DOHH2 (cell line): Measurements from ENCODE around the gene SCO2.

ENCODE experiments used
- H3F3A ChIP-seq: fragments of 200-600 bp; sonication (generic), shearing (Covaris generic); 2 replicates; pipeline ENCODE4 v1.6.0; 2016; ENCODE audit warnings: antibody characterized with exemption, mild to moderate bottlenecking; ENCODE audit not compliant: control insufficient read depth, insufficient read depth
- H3K27ac ChIP-seq: fragments of 200-600 bp; sonication (generic); 2 replicates; pipeline ENCODE4 v1.5.1; 2014; ENCODE audit warnings: low read depth, mild to moderate bottlenecking, low read length, moderate library complexity
- H3K27me3 ChIP-seq: fragments of 200-600 bp; sonication (generic); 2 replicates; pipeline ENCODE4 v1.6.1; 2014; ENCODE audit warnings: mild to moderate bottlenecking, low read length, mixed read lengths; ENCODE audit not compliant: control insufficient read depth
- H3K36me3 ChIP-seq: fragments of 200-600 bp; sonication (generic); 2 replicates; pipeline ENCODE4 v1.6.1; 2014; ENCODE audit warnings: mild to moderate bottlenecking, low read length, moderate library complexity, mixed read lengths; ENCODE audit not compliant: control insufficient read depth
- H3K4me1 ChIP-seq: fragments of 200-600 bp; sonication (generic); 2 replicates; pipeline ENCODE4 v1.6.1; 2014; ENCODE audit warnings: mild to moderate bottlenecking, low read length, mixed read lengths; ENCODE audit not compliant: control insufficient read depth
- H3K4me2 ChIP-seq: fragments of 200-600 bp; sonication (generic); 2 replicates; pipeline ENCODE4 v1.6.0; 2014; ENCODE audit warnings: mild to moderate bottlenecking, low read length, moderate library complexity
- H3K4me3 ChIP-seq: fragments of 200-600 bp; sonication (generic); 2 replicates; pipeline ENCODE4 v1.5.1; 2014; ENCODE audit warnings: mild to moderate bottlenecking, low read length, mixed read lengths
- H3K79me2 ChIP-seq: fragments of 200-600 bp; sonication (generic); 2 replicates; pipeline ENCODE4 v1.6.1; 2014; ENCODE audit warnings: mild to moderate bottlenecking, low read length, mixed read lengths; ENCODE audit not compliant: control insufficient read depth
- H3K9me2 ChIP-seq: fragments of 200-600 bp; sonication (generic); replicated peaks from 2 replicates; pipeline ENCODE4 v1.6.1; 2014; ENCODE audit warnings: mild to moderate bottlenecking, low read length, mixed read lengths; ENCODE audit not compliant: control insufficient read depth
- H3K9me3 ChIP-seq: fragments of 200-600 bp; sonication (generic); 2 replicates; pipeline ENCODE4 v1.6.1; 2014; ENCODE audit warnings: antibody characterized with exemption, low read length, mixed read lengths; ENCODE audit not compliant: control insufficient read depth, insufficient read depth
- H4K20me1 ChIP-seq: fragments of 200-600 bp; sonication (generic); 2 replicates; pipeline ENCODE4 v1.6.0; 2014; ENCODE audit warnings: low read depth, mild to moderate bottlenecking, antibody characterized with exemption, low read length, moderate library complexity; ENCODE audit not compliant: control insufficient read depth, insufficient read depth
- CTCF ChIP-seq: fragments of 200-600 bp; sonication (generic); IDR thresholded peaks from one replicate; pipeline ENCODE4 v1.5.1; 2014; ENCODE audit warnings: antibody characterized with exemption, mild to moderate bottlenecking, low read depth, low read length; ENCODE audit not compliant: poor library complexity, severe bottlenecking
- EZH2phosphoT487 ChIP-seq: fragments of 200-600 bp; sonication (generic); IDR thresholded peaks from 2 replicates; pipeline ENCODE4 v1.6.1; 2017; ENCODE audit warnings: borderline replicate concordance, mild to moderate bottlenecking, antibody characterized with exemption, low read length, moderate library complexity, mixed read lengths

Gene SCO2

GRCh38 chr22:50562523-50563412 is 37.4 kb upstream of the SCO2 start, which contains the start of gene SYCE3:
SYCE3 (minus strand) TSS chr22:50562919; CDS start chr22:50556405, 6,514 bp downstream.
- peaks cover 8% of the 10 kb centered on the region for H3K4me1 ChIP-seq
- H3F3A ChIP-seq: no peaks in the 10 kb centered on the region; the same call in 1 of the 2 replicates
- H3K27ac ChIP-seq: no peak within 1 kb of the TSS
- H3K9me2 ChIP-seq: no peaks in the 10 kb centered on the region
- H4K20me1 ChIP-seq: no peaks in the 10 kb centered on the region
- peaks cover 18% of the 10 kb centered on the region for H3K27me3 ChIP-seq
- TF ChIP-seq CTCF: peak; percentile 85
- no peak for TF ChIP-seq EZH2phosphoT487
- H3K79me2 ChIP-seq: no peaks in the 10 kb centered on the region
- H3K9me3 ChIP-seq: no peaks in the 10 kb centered on the region
- peak within 1 kb of the TSS; percentile 87 for H3K4me3 ChIP-seq
- H3K36me3 ChIP-seq: peaks cover 3% of the 10 kb centered on the region
- H3K4me2 ChIP-seq: peak within 1 kb of the TSS; percentile 100

- Histone ChIP-seq H4K20me1 (no peaks in the 10 kb centered on the region), H3K4me1 (peaks cover 8% of the 10 kb centered on the region), H3K9me3 (no peaks in the 10 kb centered on the region)
Measured at GRCh38 chr22:50561401-50562358, 36.3 kb upstream of the SCO2 start.

GRCh38 chr22:50560034-50560433 is 34.6 kb upstream of the SCO2 start:
- H3K27me3 ChIP-seq: peaks cover 22% of the 10 kb centered on the region
- TF ChIP-seq EZH2phosphoT487: no peak
- TF ChIP-seq CTCF: no peak
- H3K36me3 ChIP-seq: no peaks in the 10 kb centered on the region

More at GRCh38 chr22:50561401-50562358, 36.3 kb upstream of the SCO2 start:
- Histone ChIP-seq H3K27me3 (peaks cover 18% of the 10 kb centered on the region), H3F3A (no peaks in the 10 kb centered on the region), H3K4me2 (no peak overlapping the region), H3K36me3 (no peaks in the 10 kb centered on the region), H3K27ac (no peak overlapping the region), H3K4me3 (no peak overlapping the region), H3K9me2 (no peaks in the 10 kb centered on the region), H3K79me2 (no peaks in the 10 kb centered on the region)
- no peak for TF ChIP-seq CTCF
- TF ChIP-seq EZH2phosphoT487: no peak

More at GRCh38 chr22:50560034-50560433, 34.6 kb upstream of the SCO2 start:
- Histone ChIP-seq H3K4me1 (peaks cover 8% of the 10 kb centered on the region), H3K9me2 (no peaks in the 10 kb centered on the region), H3K27ac (no peak overlapping the region), H3F3A (no peaks in the 10 kb centered on the region), H3K9me3 (no peaks in the 10 kb centered on the region), H3K79me2 (no peaks in the 10 kb centered on the region), H4K20me1 (no peaks in the 10 kb centered on the region), H3K4me3 (no peak overlapping the region), H3K4me2 (no peak overlapping the region)
